Measurements from ENCODE around the gene REEP6. TPM values are rescaled to one million over a fixed set of nuclear protein-coding genes. Genes with fewer than 3 reads are reported as not detected.

Gene REEP6
- total and polyA plus RNA-seq, 4 donors = 2.5 to 7.6 (median 4.9) TPM

DNA sequence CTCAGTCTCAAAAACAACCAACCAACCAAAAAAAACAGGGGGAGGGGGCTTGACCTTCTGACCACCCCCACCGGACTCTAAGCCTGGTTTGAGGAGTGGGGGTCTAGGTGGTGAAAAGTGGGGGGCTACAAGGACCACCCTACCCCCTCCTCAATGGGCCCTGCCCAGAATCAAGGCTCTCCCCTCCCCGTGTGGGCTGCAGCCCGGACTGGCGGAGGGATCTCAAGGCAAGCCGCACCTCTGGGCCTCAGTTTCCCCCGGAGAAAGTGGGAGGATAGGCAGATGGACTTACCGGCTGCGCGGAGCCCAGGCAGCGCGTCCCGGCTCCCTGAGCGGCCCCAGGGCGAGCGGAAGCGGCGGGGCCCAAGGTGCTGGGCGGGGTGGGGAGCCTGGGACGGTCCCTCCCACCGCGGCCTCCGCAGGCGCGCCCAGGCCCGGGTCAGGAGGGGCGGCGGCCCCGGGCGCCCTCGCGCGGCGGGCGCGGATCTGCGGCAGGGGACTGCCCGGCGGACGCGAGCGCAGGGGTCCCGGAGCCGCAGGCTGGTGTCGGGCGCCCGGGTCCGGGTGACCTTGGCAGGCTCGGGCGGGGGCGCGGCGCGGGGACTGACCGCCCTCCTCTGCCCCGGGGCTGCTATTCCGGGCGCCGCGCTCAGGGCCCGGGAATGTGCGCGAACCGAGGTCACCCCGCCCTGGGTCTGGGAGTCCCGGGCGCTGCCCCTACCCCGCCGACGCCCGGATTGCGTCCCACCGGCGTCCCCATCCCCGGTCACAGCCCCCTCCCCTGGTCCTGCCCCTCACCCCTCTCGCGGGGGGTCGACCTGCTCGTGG, 21.9 kb downstream of the REEP6 start, which contains the start of gene ADAMTSL5:
ADAMTSL5 (minus strand) TSS at position 349 of the 828 bp plus-strand sequence. CDS start 2,076 bp downstream, outside the sequence.
- 3 to 6% methylated on average over 51 to 78 of the region's 78 CpGs for WGBS, 2 donors
- Histone ChIP-seq H3K9ac (ENCODE audit: insufficient read depth in 1 of 2, low read length in 2 of 2) (no peak within 1 kb of the TSS), H3K9me3 (ENCODE audit: control insufficient read depth in 4 of 4, insufficient read depth in 3 of 4, low read length in 3 of 4) (peaks cover 0 to 7% (median 0%) of the 10 kb centered on the region in 4 donors), H3K4me3 (no peak within 1 kb of the TSS), H3K27ac (ENCODE audit: low read depth in 1 of 2, low read length in 1 of 2) (peak within 1 kb of the TSS in 1 of 2 donors; percentile 96), H3K36me3 (ENCODE audit: control insufficient read depth in 4 of 4, insufficient read depth in 4 of 4, low read length in 4 of 4) (no peaks in the 10 kb centered on the region), H3K4me1 (ENCODE audit: control insufficient read depth in 5 of 5, insufficient read depth in 5 of 5, low read length in 5 of 5) (peaks cover 0 to 1% (median 0%) of the 10 kb centered on the region in 5 donors), H3K27me3 (ENCODE audit: control insufficient read depth in 3 of 3, insufficient read depth in 3 of 3, low read length in 2 of 3) (peaks cover 0 to 44% (median 21%) of the 10 kb centered on the region in 3 donors)
- DNase-seq (no peak), ATAC-seq (ENCODE audit: insufficient read depth, low FRiP score) (peak; percentile 46)
- TF ChIP-seq, protein P1, sequence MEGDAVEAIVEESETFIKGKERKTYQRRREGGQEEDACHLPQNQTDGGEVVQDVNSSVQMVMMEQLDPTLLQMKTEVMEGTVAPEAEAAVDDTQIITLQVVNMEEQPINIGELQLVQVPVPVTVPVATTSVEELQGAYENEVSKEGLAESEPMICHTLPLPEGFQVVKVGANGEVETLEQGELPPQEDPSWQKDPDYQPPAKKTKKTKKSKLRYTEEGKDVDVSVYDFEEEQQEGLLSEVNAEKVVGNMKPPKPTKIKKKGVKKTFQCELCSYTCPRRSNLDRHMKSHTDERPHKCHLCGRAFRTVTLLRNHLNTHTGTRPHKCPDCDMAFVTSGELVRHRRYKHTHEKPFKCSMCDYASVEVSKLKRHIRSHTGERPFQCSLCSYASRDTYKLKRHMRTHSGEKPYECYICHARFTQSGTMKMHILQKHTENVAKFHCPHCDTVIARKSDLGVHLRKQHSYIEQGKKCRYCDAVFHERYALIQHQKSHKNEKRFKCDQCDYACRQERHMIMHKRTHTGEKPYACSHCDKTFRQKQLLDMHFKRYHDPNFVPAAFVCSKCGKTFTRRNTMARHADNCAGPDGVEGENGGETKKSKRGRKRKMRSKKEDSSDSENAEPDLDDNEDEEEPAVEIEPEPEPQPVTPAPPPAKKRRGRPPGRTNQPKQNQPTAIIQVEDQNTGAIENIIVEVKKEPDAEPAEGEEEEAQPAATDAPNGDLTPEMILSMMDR (IDR thresholded peaks at IDR 0.05; ENCODE audit: control extremely low read depth, extremely low read depth) = no peak

DNA sequence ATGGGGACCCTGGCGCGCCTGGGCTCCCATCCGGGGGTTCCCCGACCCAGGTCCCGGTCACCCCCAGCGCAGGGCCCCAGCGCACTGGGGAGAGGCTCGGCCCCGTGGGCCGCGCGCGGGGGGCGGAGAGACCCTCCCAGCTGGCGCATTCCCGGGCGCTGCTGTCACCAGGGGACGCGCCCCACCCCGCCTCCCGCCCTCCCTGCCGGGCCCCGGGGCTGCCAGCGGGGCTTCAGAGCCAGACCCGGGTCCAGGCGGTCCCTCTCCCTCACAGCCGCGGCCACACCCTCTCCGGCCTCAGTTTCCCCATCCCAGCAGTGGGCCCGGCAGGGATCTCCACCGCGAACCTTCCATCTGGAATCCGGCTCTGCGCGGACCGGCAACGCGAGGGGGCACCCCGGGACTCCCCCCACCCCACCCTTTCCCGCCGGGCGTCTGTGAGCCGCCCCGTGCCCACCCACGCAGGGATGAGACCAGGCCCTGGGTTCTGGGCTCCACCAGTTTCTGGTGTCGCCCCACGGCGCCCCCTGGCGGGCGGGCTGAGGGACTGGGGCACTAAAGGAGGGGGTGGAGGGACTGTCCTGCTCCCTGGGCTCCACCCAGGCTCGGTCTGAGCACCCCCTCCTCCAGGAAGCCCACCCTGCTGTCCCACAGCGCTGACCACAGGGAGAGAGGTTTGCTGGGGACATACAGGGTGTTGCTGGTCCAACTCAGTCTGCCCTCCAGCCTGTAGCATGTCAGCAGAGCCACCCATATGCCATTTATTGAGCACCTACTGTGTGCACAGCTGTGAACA, 22.7 kb downstream of the REEP6 start:
- no peak overlapping the region for H3K4me3 ChIP-seq
- ATAC-seq (ENCODE audit: insufficient read depth, low FRiP score) = peak; percentile 23
- H3K9me3 ChIP-seq (ENCODE audit: control insufficient read depth in 4 of 4, insufficient read depth in 3 of 4, low read length in 3 of 4) = peaks cover 0 to 3% (median 0%) of the 10 kb centered on the region in 4 donors
- H3K4me1 ChIP-seq (ENCODE audit: control insufficient read depth in 5 of 5, insufficient read depth in 5 of 5, low read length in 5 of 5) = no peaks in the 10 kb centered on the region
- H3K27me3 ChIP-seq (ENCODE audit: control insufficient read depth in 3 of 3, insufficient read depth in 3 of 3, low read length in 2 of 3) = peaks cover 0 to 44% (median 21%) of the 10 kb centered on the region in 3 donors
- H3K9ac ChIP-seq (ENCODE audit: insufficient read depth in 1 of 2, low read length in 2 of 2) = no peak overlapping the region
- peak in 2 of 3 donors; percentile 25 to 54 for DNase-seq
- peak overlapping the region in 1 of 2 donors; percentile 96 for H3K27ac ChIP-seq (ENCODE audit: low read depth in 1 of 2, low read length in 1 of 2)
- WGBS, 2 donors = 8 to 11% methylated on average over 38 to 52 of the region's 52 CpGs
- H3K36me3 ChIP-seq (ENCODE audit: control insufficient read depth in 4 of 4, insufficient read depth in 4 of 4, low read length in 4 of 4) = no peaks in the 10 kb centered on the region
- TF ChIP-seq, protein P1 (IDR thresholded peaks at IDR 0.05; ENCODE audit: control extremely low read depth, extremely low read depth) = peak; percentile 2

DNA sequence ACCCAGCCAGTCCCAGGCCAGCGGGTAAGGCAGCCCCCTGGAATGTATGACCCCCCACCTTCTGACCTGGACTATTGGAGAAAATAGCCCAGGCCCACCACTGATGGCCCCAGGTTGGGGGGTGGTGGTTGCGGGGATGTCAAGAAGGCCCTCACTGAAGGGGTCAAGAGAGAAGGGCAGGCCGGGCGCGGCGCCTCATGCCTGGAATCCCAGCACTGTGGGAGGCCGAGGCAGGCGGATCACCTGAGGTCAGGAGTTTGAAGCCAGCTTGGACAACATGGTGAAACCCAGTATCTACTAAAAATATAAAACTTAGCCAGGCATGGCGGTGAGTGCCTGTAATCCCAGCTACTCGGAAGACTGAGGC, 23.3 kb downstream of the REEP6 start:
- Histone ChIP-seq H3K27me3 (ENCODE audit: control insufficient read depth in 3 of 3, insufficient read depth in 3 of 3, low read length in 2 of 3) (peaks cover 0 to 44% (median 21%) of the 10 kb centered on the region in 3 donors), H3K36me3 (ENCODE audit: control insufficient read depth in 4 of 4, insufficient read depth in 4 of 4, low read length in 4 of 4) (no peaks in the 10 kb centered on the region)
- ATAC-seq (ENCODE audit: insufficient read depth, low FRiP score) = no peak

More for the DNA sequence above, 23.3 kb downstream of the REEP6 start:
- TF ChIP-seq, protein P1 (IDR thresholded peaks at IDR 0.05; ENCODE audit: control extremely low read depth, extremely low read depth) = no peak
- WGBS, 2 donors = 53 to 70% methylated on average over 10 of the region's 10 CpGs
- peaks cover 0 to 3% (median 0%) of the 10 kb centered on the region in 4 donors for H3K9me3 ChIP-seq (ENCODE audit: control insufficient read depth in 4 of 4, insufficient read depth in 3 of 4, low read length in 3 of 4)
- DNase-seq = no peak
- H3K4me1 ChIP-seq (ENCODE audit: control insufficient read depth in 5 of 5, insufficient read depth in 5 of 5, low read length in 5 of 5) = no peaks in the 10 kb centered on the region
- no peak overlapping the region for H3K9ac ChIP-seq (ENCODE audit: insufficient read depth in 1 of 2, low read length in 2 of 2)
- no peak overlapping the region for H3K27ac ChIP-seq (ENCODE audit: low read depth in 1 of 2, low read length in 1 of 2)
- H3K4me3 ChIP-seq = no peak overlapping the region

All from lung (tissue), 12 donors.